Measurements from ENCODE around the gene VARS2.
A peak's percentile ranks its signal among the peaks of the same experiment; 100 is the strongest.

Gene VARS2

DNA sequence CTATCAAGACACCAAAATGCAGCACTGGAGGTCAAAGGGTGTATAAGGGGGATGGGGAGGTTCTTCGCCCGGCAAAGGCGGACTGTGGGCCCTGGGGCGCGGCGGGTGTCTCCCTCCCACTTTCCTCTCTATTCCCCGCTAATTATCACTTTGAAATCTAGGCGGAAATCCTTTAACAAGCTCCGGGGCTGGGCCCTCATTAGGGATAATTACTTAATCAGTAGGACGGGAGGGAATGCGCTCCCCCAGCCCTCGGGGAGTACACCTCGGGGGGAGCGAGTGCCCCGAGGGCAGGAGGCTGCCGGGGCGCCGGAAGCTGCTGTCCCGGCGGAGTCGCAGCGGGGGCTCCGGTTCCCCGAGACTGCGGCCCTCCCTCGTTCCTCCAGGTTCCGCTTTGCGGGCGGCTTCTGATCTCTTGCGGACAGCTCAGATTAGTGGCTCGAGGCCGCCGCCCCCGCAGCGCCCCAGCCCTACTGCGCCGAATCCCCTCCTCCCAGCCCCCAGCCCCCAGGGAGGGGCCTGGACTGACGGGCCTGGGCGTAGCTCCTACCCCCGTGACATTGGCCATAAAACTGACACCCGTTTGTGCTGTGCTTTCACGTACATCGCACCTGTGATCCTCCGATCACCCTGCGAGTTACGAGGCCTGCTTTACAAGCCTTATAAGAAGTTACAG lies 41.5 kb downstream of the VARS2 start:
- DNase-seq: peak in 41 of 58 donors; percentile 1 to 56 (median 23)

DNA sequence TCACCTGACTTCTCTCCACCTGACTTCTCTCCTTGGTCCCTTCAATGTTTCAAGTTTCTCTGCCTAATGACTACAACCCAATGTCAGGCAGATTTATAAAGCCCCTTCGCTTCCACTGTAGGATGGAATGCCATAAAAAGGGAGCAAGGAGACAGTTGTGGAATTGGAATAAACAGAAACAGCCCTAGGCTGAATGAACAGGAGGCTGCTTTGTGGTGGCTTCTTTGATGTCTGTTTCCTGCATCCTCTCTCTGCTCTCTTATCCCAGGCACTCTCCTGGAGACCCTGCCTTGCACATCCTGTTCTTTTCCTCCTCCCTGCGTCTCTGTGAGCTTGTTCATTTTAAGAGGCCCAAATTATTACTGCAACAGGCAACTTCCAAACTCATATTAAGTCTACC lies 43.7 kb downstream of the VARS2 start:
- DNase-seq: no peak

DNA sequence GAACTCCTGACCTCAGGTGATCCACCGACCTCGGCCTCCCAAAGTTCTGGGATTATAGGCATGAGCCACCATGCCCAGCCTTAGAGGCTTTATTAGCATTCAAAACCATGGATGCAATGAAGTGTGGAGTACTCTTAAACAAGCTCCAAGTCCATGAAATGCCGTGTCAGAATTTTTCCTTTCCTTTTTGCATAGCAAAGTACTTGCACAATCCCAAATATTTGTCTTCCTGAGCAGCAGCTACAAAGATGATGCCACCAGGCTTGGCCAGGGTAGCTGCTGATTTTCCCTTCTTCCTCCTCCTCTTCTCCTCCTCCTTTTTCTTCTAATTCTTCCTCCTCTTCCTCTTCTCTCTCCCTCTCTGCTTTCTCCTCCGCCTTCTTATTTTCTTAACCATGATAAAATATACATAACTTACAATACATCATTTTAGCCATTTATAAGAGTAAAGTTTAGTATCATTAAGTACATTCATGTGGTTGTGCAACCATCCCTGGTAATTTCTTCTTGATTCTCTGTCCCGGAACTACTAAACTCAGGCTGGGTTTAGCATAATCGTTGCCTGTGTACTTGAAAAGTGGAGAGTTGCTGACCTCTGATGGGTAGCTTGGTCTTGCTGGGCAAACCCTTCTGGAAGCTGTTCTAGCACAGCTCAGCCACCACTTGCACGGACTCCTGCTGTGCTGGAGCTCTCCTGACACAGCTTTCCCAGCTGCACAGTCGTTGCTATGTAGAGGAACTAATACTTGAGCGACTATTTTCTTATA lies 47.1 kb downstream of the VARS2 start:
- no peak for DNase-seq

DNA sequence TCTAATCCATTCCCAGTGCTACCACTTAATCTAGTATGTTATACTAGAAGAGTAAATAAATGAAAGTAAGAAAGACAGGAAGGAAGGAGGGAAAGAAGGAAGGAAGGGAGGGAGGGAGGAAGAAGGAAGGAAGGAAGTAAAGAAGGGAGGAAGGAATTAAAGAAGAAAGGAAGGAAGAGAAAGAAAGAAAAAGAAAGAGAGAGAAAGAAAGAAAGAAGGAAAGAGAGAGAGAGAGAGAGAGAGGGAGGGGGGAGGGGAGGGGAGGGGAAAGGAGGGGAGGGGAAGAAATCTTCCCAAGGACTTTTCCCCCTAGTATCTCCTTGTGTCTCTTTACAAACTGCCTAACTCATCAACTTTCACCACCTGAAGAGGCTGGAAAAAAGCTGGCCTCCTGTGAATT lies 48.7 kb downstream of the VARS2 start:
- no peak for DNase-seq

DNA sequence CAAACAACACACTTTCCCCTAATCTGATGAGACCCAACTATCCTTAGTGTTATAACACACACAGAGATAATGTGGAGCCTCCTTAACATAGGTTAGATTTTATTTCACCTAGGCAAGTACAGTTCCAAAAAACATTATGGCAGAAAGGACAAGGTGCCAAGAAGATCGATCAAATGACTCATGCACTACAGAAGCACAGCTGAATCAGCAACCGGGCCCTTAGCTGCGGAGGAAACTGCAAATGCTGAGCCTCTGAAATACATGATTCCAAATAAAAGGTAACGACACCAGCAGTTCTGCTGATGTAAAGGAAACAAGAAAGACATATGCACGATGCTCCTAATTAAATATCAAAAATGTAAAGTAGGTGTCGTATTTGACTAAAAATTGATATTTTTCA lies 49.6 kb downstream of the VARS2 start:
- peak in 1 of 58 donors; percentile 2 for DNase-seq

DNA sequence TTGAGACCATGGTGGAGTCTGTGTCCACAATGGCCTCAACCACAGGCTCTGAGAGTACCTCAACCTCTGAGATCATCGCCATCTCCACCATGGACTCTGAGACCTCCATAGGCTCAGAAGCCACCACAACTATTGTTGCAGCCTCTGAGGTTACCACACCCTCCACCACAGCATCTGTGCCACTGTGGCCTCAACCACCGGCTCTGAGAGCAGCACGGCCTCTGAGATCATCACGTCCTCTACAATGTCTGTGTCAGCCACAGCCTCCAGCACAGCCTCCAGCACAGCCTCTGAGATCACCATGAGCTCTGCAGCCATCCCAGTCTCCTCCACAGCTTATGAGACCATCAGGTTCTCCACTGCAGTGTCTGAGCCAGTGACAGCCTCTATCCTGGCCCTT lies 50.0 kb downstream of the VARS2 start:
- no peak for DNase-seq

DNA sequence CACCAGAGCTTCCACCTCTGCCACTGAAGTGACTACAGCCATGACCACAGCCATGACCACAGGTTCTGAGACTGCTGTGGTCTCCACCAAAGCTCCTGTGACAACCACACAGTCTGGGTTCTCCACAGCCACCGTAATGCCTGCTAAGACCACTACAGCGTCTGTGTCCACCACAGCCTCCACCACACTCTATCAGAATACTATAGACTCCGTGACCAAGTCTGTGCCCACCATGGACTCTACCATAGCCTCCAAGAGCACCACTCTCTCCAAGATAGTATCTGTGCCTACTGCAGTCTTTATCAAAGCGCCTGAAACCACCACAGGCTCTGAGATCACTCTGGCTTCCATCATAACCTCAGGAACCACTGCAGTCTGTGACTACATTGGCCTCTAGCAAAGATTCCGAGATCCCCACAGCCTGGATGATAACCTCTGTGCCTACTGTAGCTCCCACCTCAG lies 51.1 kb downstream of the VARS2 start:
- no peak for DNase-seq

DNA sequence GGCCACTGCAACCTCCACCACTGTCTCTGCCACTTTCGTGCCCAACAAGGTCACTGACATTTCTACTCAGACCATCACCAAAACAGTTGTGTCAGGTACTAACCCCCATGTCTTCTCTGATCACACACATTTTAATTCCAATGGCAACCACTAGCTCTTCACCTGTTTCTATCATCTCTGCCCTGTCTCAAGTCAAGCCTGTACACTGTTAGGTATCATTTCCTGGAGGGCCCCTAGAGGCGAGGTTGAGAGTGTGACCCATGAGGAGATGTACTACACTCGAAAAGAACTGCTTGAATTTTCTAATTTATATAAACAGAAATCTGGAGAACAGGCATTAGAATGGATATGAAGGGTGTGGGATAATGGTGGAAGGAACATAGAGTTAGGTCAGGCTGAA lies 52.1 kb downstream of the VARS2 start:
- DNase-seq: no peak

DNA sequence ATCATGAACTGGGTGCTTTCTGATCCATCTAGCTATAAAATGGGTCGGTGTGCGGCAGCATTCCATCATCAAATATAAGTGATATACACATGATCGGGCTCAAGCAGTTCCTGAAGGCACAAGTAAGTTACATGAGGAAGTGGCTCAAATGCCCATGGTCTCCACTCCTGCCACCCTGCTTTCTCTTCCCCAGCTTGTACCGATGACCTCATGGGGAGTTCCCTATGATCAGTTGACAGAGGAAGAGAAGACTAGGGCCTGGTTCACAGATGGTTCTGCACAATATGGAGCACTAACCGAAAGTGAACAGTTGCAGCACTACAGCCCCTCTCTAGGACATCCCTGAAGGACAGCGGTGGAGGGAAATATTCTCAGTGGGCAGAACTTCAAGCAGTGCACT lies 55.1 kb downstream of the VARS2 start:
- peak in 13 of 58 donors; percentile 2 to 51 (median 8) for DNase-seq

DNA sequence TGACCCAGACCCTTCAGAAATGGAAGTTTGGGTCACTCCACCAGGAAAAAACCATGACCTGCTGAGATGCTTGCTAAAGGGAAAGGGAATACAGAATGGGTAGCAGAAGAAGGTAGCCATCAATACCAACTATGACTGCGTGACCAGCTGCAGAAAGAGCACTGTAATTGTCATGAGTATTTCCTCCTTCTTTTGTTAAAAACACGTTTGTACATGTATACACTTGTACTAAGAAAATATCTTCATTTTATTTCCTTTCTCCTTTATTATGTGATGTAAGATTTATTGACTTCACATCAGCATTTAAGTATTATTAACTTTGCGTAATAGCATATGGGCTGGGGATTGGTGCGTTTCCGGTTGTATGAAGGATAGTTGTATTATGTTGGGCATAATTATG lies 56.9 kb downstream of the VARS2 start:
- DNase-seq: no peak

DNA sequence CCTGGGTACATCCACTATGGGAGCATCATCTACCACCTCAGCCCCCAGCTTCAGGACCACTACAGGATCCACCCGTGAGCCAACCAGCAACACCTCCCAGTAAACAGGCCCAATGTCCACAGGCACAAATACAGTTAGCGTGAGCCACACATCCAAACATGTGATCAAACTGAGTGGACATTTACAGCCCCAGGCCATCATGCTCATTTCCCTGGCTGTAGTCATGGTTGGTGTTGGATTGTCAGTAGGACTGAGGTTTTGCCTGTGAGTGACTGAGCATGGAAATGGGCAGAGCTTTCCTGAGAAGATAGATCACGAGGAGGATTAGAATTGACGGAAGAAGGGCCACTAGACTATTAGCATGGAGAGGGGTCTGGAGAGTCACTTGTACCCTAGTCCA lies 58.8 kb downstream of the VARS2 start:
- DNase-seq: no peak

DNA sequence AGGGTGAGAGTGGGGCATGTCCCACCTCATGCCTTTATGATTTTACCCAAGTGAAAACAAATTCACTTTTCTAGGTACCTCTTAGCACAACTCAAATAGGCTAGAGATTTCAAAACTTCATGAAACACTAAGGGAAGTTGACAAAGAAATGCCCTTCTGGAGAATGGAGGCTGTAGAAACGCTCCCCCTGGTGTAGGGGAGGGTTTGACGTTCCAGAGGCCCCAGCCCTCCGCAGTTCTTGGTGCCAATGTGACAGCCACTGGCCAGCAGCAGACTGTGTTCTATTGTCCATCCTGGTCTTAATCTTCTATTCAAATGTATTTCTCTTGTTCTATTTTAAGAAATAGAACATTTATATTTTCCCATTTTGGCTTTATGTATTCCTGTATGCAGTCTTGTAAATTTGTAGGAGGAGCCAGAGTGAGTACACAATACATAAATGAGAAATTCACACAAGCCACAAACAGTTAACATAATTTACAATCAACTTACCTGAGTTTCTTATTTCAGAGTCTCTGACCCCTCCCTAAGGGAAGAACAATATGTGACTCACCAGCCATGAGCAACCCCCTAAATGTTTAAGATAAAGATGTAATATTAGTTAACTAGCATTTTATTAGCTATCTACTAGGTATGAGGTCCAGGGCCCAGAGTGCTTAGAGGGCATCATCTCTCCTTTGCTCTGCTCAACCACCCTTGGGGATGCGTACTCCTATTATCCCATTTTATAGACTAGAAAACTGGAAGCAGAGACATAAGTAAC lies 60.6 kb downstream of the VARS2 start:
- no peak for DNase-seq

Measured in anterior cingulate cortex (tissue), 58 donors.